IMR-90 (cell line): ENCODE results near the gene ACOD1. TPM values are rescaled to one million over a fixed set of nuclear protein-coding genes. Genes with fewer than 3 reads are reported as not detected.

Experiments used
- ATAC-seq: fragments of 200-7000 bp; cut with Tn5 transposase; 2 replicates; pipeline ENCODE4 v1.9.1; 2020; ENCODE audit warnings: low read depth, mild to moderate bottlenecking, moderate library complexity
- BruUV-seq: library from RNA; stranded (reverse); fragments of 400-500 nt; replicated peaks from 2 replicates; lab custom pipeline; 2021; lab: Mats Ljungman, UMichigan
- CTCF ChIA-PET: fragments of 300-600 bp; formaldehyde crosslinking; extraction: SDS; loops from one replicate; lab custom pipeline; 2021; ENCODE audit warnings: antibody characterized with exemption; lab: Yijun Ruan, JAX
- POLR2A ChIA-PET: fragments of 300-600 bp; sonication (Branson Sonifier 250); formaldehyde crosslinking; loops from one replicate; lab custom pipeline; 2022; ENCODE audit warnings: antibody characterized with exemption; ENCODE audit not compliant: unreplicated experiment; lab: Charles Lee
- DNase-seq: peaks from one replicate; pipeline ENCODE4 v3.0.0; 2013
- H2AFZ ChIP-seq: replicated peaks from 2 replicates; pipeline ENCODE3; 2013; ENCODE audit warnings: low read length, mild to moderate bottlenecking; ENCODE audit not compliant: poor library complexity
- H2AK5ac ChIP-seq: 2 replicates; pipeline ENCODE4 v1.6.1; 2013; ENCODE audit warnings: low read depth, low read length, inconsistent platforms
- H2AK9ac ChIP-seq: replicated peaks from 2 replicates; pipeline ENCODE3; 2013; ENCODE audit warnings: mild to moderate bottlenecking, low read depth, low read length, moderate library complexity; ENCODE audit not compliant: poor library complexity
- H2BK120ac ChIP-seq: 2 replicates; pipeline ENCODE4 v1.6.1; 2013; ENCODE audit warnings: low read depth, low read length, inconsistent platforms
- H2BK15ac ChIP-seq: 3 replicates; pipeline ENCODE4 v1.6.1; 2013; ENCODE audit warnings: low read depth, low read length, inconsistent platforms
- H2BK20ac ChIP-seq: 2 replicates; pipeline ENCODE4 v1.6.1; 2013; ENCODE audit warnings: low read depth, mild to moderate bottlenecking, inconsistent platforms, low read length, moderate library complexity
- H2BK5ac ChIP-seq: 2 replicates; pipeline ENCODE4 v1.6.1; 2013; ENCODE audit warnings: mild to moderate bottlenecking, low read depth, low read length, inconsistent platforms; ENCODE audit not compliant: poor library complexity, severe bottlenecking
- H3K14ac ChIP-seq: replicated peaks from 2 replicates; pipeline ENCODE4 v1.6.1; 2013; ENCODE audit warnings: low read depth, low read length, inconsistent platforms
- H3K18ac ChIP-seq: 2 replicates; pipeline ENCODE4 v1.6.1; 2013; ENCODE audit warnings: low read depth, low read length, control low read depth
- H3K23ac ChIP-seq: 2 replicates; pipeline ENCODE4 v1.6.1; 2013; ENCODE audit warnings: low read depth, low read length, inconsistent platforms
- H3K27ac ChIP-seq: 2 replicates; pipeline ENCODE4 v1.5.1; 2013; ENCODE audit warnings: mild to moderate bottlenecking, control low read depth, low read length; ENCODE audit not compliant: insufficient read depth
- H3K27me3 ChIP-seq: 2 replicates; pipeline ENCODE4 v1.6.1; 2013; ENCODE audit warnings: low read length; ENCODE audit not compliant: control insufficient read depth, insufficient read depth
- H3K36me3 ChIP-seq: 2 replicates; pipeline ENCODE4 v1.6.1; 2013; ENCODE audit warnings: low read length, mixed read lengths; ENCODE audit not compliant: control insufficient read depth, insufficient read depth
- H3K4ac ChIP-seq: 2 replicates; pipeline ENCODE4 v1.6.1; 2013; ENCODE audit warnings: low read depth, low read length, inconsistent platforms
- H3K4me1 ChIP-seq: 2 replicates; pipeline ENCODE4 v1.6.1; 2013; ENCODE audit warnings: low read length, mixed read lengths; ENCODE audit not compliant: control insufficient read depth, insufficient read depth
- H3K4me2 ChIP-seq: 2 replicates; pipeline ENCODE4 v1.6.1; 2013; ENCODE audit warnings: low read depth, mild to moderate bottlenecking, control low read depth, low read length, moderate library complexity
- H3K4me3 ChIP-seq: 2 replicates; pipeline ENCODE4 v1.5.1; 2013; ENCODE audit warnings: low read depth, mild to moderate bottlenecking, control low read depth, low read length, moderate library complexity; ENCODE audit not compliant: insufficient read depth
- H3K56ac ChIP-seq: 2 replicates; pipeline ENCODE4 v1.6.1; 2013; ENCODE audit warnings: low read length, inconsistent platforms; ENCODE audit not compliant: insufficient read depth; ENCODE audit errors: extremely low read depth
- H3K79me1 ChIP-seq, 2 experiments: 2 replicates each; pipeline ENCODE4 v1.6.1; 2013; ENCODE audit warnings: low read length in 2 of 2, inconsistent platforms in 1 of 2, low read depth in 1 of 2
- H3K9ac ChIP-seq: 2 replicates; pipeline ENCODE4 v1.6.1; 2013; ENCODE audit warnings: low read depth, low read length, control low read depth
- H3K9me1 ChIP-seq: 2 replicates; pipeline ENCODE4 v1.6.1; 2013; ENCODE audit warnings: low read length, inconsistent platforms; ENCODE audit not compliant: insufficient read depth
- H3K9me3 ChIP-seq: 2 replicates; pipeline ENCODE4 v1.6.1; 2013; ENCODE audit warnings: low read length; ENCODE audit not compliant: control insufficient read depth, insufficient read depth
- H4K20me1 ChIP-seq: 2 replicates; pipeline ENCODE4 v1.6.1; 2013; ENCODE audit warnings: low read length, inconsistent platforms; ENCODE audit not compliant: insufficient read depth
- H4K5ac ChIP-seq: 2 replicates; pipeline ENCODE4 v1.6.1; 2013; ENCODE audit warnings: mild to moderate bottlenecking, low read depth, low read length, control low read depth
- H4K8ac ChIP-seq, 2 experiments: 2 replicates each; pipeline ENCODE4 v1.6.1; 2013; ENCODE audit warnings: low read depth in 2 of 2, low read length in 2 of 2, control low read depth in 1 of 2, inconsistent platforms in 1 of 2
- H4K91ac ChIP-seq: 2 replicates; pipeline ENCODE4 v1.6.1; 2013; ENCODE audit warnings: low read depth, low read length, inconsistent platforms; ENCODE audit not compliant: insufficient read depth
- BHLHE40 ChIP-seq: fragments of 150-350 bp; IDR thresholded peaks from 2 replicates; pipeline ENCODE4 v1.6.1; 2016; ENCODE audit warnings: mild to moderate bottlenecking, low read depth, low read length
- CEBPB ChIP-seq: IDR thresholded peaks from 2 replicates; pipeline ENCODE4 v1.6.1; 2012; ENCODE audit warnings: low read depth, low read length, improper control_type of control experiment
- CHD1 ChIP-seq: IDR thresholded peaks from 2 replicates; pipeline ENCODE4 v1.6.1; 2012; ENCODE audit warnings: low read depth, low read length, improper control_type of control experiment
- CTCF ChIP-seq: conservative IDR thresholded peaks from 2 replicates; pipeline ENCODE4 v1.5.1; 2012; ENCODE audit warnings: mild to moderate bottlenecking, low read depth, low read length, improper control_type of control experiment
- ELK1 ChIP-seq: fragments of 150-350 bp; IDR thresholded peaks from 2 replicates; pipeline ENCODE4 v1.6.1; 2016; ENCODE audit warnings: low read depth, mild to moderate bottlenecking, low read length, moderate library complexity, borderline replicate concordance
- FOS ChIP-seq: fragments of 150-350 bp; IDR thresholded peaks from 2 replicates; pipeline ENCODE4 v1.6.1; 2016; ENCODE audit warnings: low read depth, low read length
- MAFK ChIP-seq: IDR thresholded peaks from 2 replicates; pipeline ENCODE4 v1.6.1; 2012; ENCODE audit warnings: low read depth, low read length, improper control_type of control experiment
- MAZ ChIP-seq: IDR thresholded peaks from 2 replicates; pipeline ENCODE4 v1.6.1; 2012; ENCODE audit warnings: low read depth, mild to moderate bottlenecking, low read length, improper control_type of control experiment, moderate library complexity, borderline replicate concordance
- MXI1 ChIP-seq: IDR thresholded peaks from 2 replicates; pipeline ENCODE4 v1.6.1; 2012; ENCODE audit warnings: low read depth, mild to moderate bottlenecking, low read length, moderate library complexity, borderline replicate concordance
- NFE2L2 ChIP-seq: fragments of 150-350 bp; IDR thresholded peaks from 2 replicates; pipeline ENCODE4 v1.6.1; 2016; ENCODE audit warnings: low read depth, mild to moderate bottlenecking, low read length
- RAD21 ChIP-seq: IDR thresholded peaks from 2 replicates; pipeline ENCODE4 v1.6.1; 2012; ENCODE audit warnings: low read length, improper control_type of control experiment
- RCOR1 ChIP-seq: IDR thresholded peaks from 2 replicates; pipeline ENCODE4 v1.6.1; 2012; ENCODE audit warnings: mild to moderate bottlenecking, low read length, improper control_type of control experiment; ENCODE audit not compliant: insufficient replicate concordance
- RFX5 ChIP-seq: IDR thresholded peaks from 2 replicates; pipeline ENCODE4 v1.8.0; 2012; ENCODE audit warnings: low read depth, mild to moderate bottlenecking, low read length, moderate library complexity
- SMC3 ChIP-seq: fragments of 150-350 bp; IDR thresholded peaks from 2 replicates; pipeline ENCODE4 v1.6.1; 2016; ENCODE audit warnings: low read depth, mild to moderate bottlenecking, antibody characterized with exemption, low read length, moderate library complexity
- USF2 ChIP-seq: fragments of 150-350 bp; IDR thresholded peaks from 2 replicates; pipeline ENCODE4 v1.6.1; 2017; ENCODE audit warnings: mild to moderate bottlenecking, antibody characterized with exemption, low read length, low read depth
- WGBS, 2 experiments: methylation state at CpG; one replicate each; pipeline versions ENCODE4 v1.1.5 to v1.1.7; 2013; ENCODE audit warnings: missing lambda C conversion rate in 2 of 2; ENCODE audit not compliant: insufficient read length in 1 of 2; ENCODE audit errors: extremely low coverage in 2 of 2; 5-methylcytosine and 5-hydroxymethylcytosine counted together
- dilution Hi-C: fragments of 300-500 bp; cut with HindIII; formaldehyde crosslinking; loops from one replicate; pipeline ENCODE4 v1.14.3; 2018; ENCODE audit warnings: low sequenced_read_pairs; ENCODE audit not compliant: unreplicated experiment
- in situ Hi-C: fragments of 300-500 bp; cut with MboI; formaldehyde crosslinking; loops from 3 replicates; pipeline ENCODE4 v1.14.3; 2019; ENCODE audit warnings: low sequenced_read_pairs, inconsistent platforms, mixed read lengths
- intact Hi-C: fragments of 100-400 bp; cut with micrococcal nuclease; formaldehyde crosslinking; loops from 2 replicates; pipeline ENCODE4 v1.10.0; 2022
- polyA plus RNA-seq, 3 experiments: library from polyadenylated mRNA; depleted of rRNA; stranded (reverse); fragments of >200 nt; gene quantifications; 2 replicates each; pipeline ENCODE4 v1.2.3, GENCODE V29; 2012; ENCODE audit warnings: low replicate concordance in 1 of 3
- total RNA-seq: library from RNA; depleted of rRNA; stranded (reverse); fragments of >200 nt; gene quantifications from 2 replicates; pipeline ENCODE4 v1.2.3, GENCODE V29; 2012

ACOD1 gene
- total and polyA plus RNA-seq, 2 of the 4 experiments (the other 2 are of a cell fraction) = not detected

- 68% methylated on average over 2 of the region's 4 CpGs; no CpG with 5 or more reads in 1 of the 2 experiments for WGBS, 2 experiments
- no peak overlapping the region for H2BK120ac ChIP-seq
- no peak overlapping the region for H2AFZ ChIP-seq
- H3K4me2 ChIP-seq = no peak overlapping the region
- BruUV-seq = no TSS peak
- H2BK5ac ChIP-seq = no peak overlapping the region
- H3K27ac ChIP-seq = no peak overlapping the region
- no peaks in the 10 kb centered on the region for H3K9me3 ChIP-seq
- H3K36me3 ChIP-seq = peaks cover 18% of the 10 kb centered on the region
- H4K91ac ChIP-seq = no peak overlapping the region
- no peak overlapping the region for H3K14ac ChIP-seq
- H2AK5ac ChIP-seq = no peak overlapping the region
- no peak for ATAC-seq
- peaks cover 5% of the 10 kb centered on the region; the same call in 1 of the 2 replicates for H4K20me1 ChIP-seq
- H2BK20ac ChIP-seq = no peak overlapping the region
- no peak overlapping the region for H3K9ac ChIP-seq
- H3K18ac ChIP-seq = no peak overlapping the region
- dilution Hi-C loops (no loop called here), intact Hi-C loops (no loop called here), in situ Hi-C loops (no loop called here)
- H3K4ac ChIP-seq = no peak overlapping the region
- TF ChIP-seq SMC3 = no peak
- no peak for TF ChIP-seq MAZ
- no peak for TF ChIP-seq CHD1
- TF ChIP-seq MXI1 = no peak
- no peak for TF ChIP-seq FOS
- TF ChIP-seq MAFK = no peak
- TF ChIP-seq CTCF = no peak
- TF ChIP-seq CEBPB = no peak
- no peak for TF ChIP-seq RFX5
- TF ChIP-seq RCOR1 = no peak
- TF ChIP-seq RAD21 = no peak
- TF ChIP-seq NFE2L2 = no peak
- no peak for TF ChIP-seq USF2
- no peak for TF ChIP-seq ELK1
- TF ChIP-seq BHLHE40 = no peak
- peaks cover 3% of the 10 kb centered on the region; the same call in 1 of the 2 replicates for H3K9me1 ChIP-seq
- ChIA-PET POLR2A (interaction anchor here (0.7 kb wide), 1 partner anchor 1213 kb away, joined by 11 read pairs; no protein-coding TSS in a partner anchor), CTCF (interaction anchor here (0.6 to 2.7 kb wide), 12 partner anchors 9 to 1180 kb away, joined by 3 to 15 read pairs (median 4); no protein-coding TSS in a partner anchor)
- H3K23ac ChIP-seq = no peak overlapping the region
- H4K5ac ChIP-seq = no peak overlapping the region
- no peak overlapping the region for H3K4me3 ChIP-seq
- H2AK9ac ChIP-seq = no peak overlapping the region
- H3K79me1 ChIP-seq = peaks cover 11 to 21% of the 10 kb centered on the region in 2 experiments
- H3K4me1 ChIP-seq = no peaks in the 10 kb centered on the region
- no peak overlapping the region for H2BK15ac ChIP-seq
- no peaks in the 10 kb centered on the region for H3K27me3 ChIP-seq
- no peak overlapping the region for H4K8ac ChIP-seq
- no peak overlapping the region for H3K56ac ChIP-seq
- no peak for DNase-seq
Measured at GRCh38 chr13:77001963-77002587, 53.8 kb downstream of the ACOD1 start.
